H9 (cell line): ENCODE data around the gene TEX22. TPM values are rescaled to one million over a fixed set of nuclear protein-coding genes. Genes with fewer than 3 reads are reported as not detected.

Experiments
- DNase-seq: peaks from one replicate; pipeline ENCODE4 v3.0.0-alpha.2; 2017
- H2AFZ ChIP-seq: one replicate; pipeline ENCODE4 v1.6.1; 2013; ENCODE audit warnings: mild to moderate bottlenecking, low read length, control low read depth, moderate library complexity
- H2AK5ac ChIP-seq: 2 replicates; pipeline ENCODE4 v1.6.1; 2013; ENCODE audit warnings: low read length, control low read depth, mixed read lengths; ENCODE audit not compliant: insufficient read length
- H2BK120ac ChIP-seq: one replicate; pipeline ENCODE4 v1.6.1; 2013; ENCODE audit warnings: low read depth, mild to moderate bottlenecking, low read length, control low read depth, inconsistent platforms; ENCODE audit not compliant: poor library complexity, severe bottlenecking
- H2BK12ac ChIP-seq: 2 replicates; pipeline ENCODE4 v1.6.1; 2013; ENCODE audit warnings: low read length, control low read depth, mixed read lengths, low read depth; ENCODE audit not compliant: insufficient read length
- H2BK15ac ChIP-seq: 2 replicates; pipeline ENCODE4 v1.6.1; 2013; ENCODE audit warnings: low read depth, low read length, control low read depth
- H2BK20ac ChIP-seq: one replicate; pipeline ENCODE4 v1.6.1; 2013; ENCODE audit warnings: low read depth, mild to moderate bottlenecking, low read length, control low read depth, inconsistent platforms; ENCODE audit not compliant: poor library complexity, severe bottlenecking
- H2BK5ac ChIP-seq: 2 replicates; pipeline ENCODE4 v1.6.1; 2013; ENCODE audit warnings: low read length, control low read depth, mixed read lengths; ENCODE audit not compliant: insufficient read length
- H3K14ac ChIP-seq: 2 replicates; pipeline ENCODE4 v1.6.1; 2013; ENCODE audit warnings: low read length, control low read depth; ENCODE audit not compliant: insufficient read depth
- H3K18ac ChIP-seq: 2 replicates; pipeline ENCODE4 v1.6.1; 2013; ENCODE audit warnings: low read depth, mild to moderate bottlenecking, mixed read lengths, low read length, control low read depth; ENCODE audit not compliant: insufficient read length
- H3K23ac ChIP-seq: 2 replicates; pipeline ENCODE4 v1.6.1; 2013; ENCODE audit warnings: low read length, control low read depth, mixed read lengths, low read depth; ENCODE audit not compliant: insufficient read length
- H3K23me2 ChIP-seq: 2 replicates; pipeline ENCODE4 v1.6.1; 2013; ENCODE audit warnings: low read depth, mild to moderate bottlenecking, mixed read lengths, low read length, control low read depth; ENCODE audit not compliant: insufficient read length, poor library complexity, severe bottlenecking
- H3K27ac ChIP-seq: 2 replicates; pipeline ENCODE4 v1.5.1; 2013; ENCODE audit warnings: low read length, control low read depth, mixed read lengths, low read depth; ENCODE audit not compliant: insufficient read length
- H3K27me3 ChIP-seq: 2 replicates; pipeline ENCODE4 v1.6.1; 2013; ENCODE audit warnings: low read length, control low read depth, inconsistent platforms; ENCODE audit not compliant: insufficient read depth
- H3K4ac ChIP-seq: 2 replicates; pipeline ENCODE4 v1.6.1; 2013; ENCODE audit warnings: low read depth, mild to moderate bottlenecking, control low read depth, inconsistent platforms, low read length, moderate library complexity
- H3K4me1 ChIP-seq: 2 replicates; pipeline ENCODE4 v1.6.1; 2013; ENCODE audit warnings: low read length, control low read depth, inconsistent platforms; ENCODE audit not compliant: insufficient read depth
- H3K4me2 ChIP-seq: 2 replicates; pipeline ENCODE4 v1.6.1; 2013; ENCODE audit warnings: low read length, control low read depth, mixed read lengths; ENCODE audit not compliant: insufficient read length, insufficient read depth
- H3K56ac ChIP-seq: 2 replicates; pipeline ENCODE4 v1.6.1; 2013; ENCODE audit warnings: low read depth, mild to moderate bottlenecking, mixed read lengths, low read length, control low read depth; ENCODE audit not compliant: insufficient read length
- H3K79me1 ChIP-seq: 2 replicates; pipeline ENCODE4 v1.6.1; 2013; ENCODE audit warnings: low read depth, mild to moderate bottlenecking, moderate library complexity, low read length, control low read depth, inconsistent platforms; ENCODE audit not compliant: insufficient read depth, poor library complexity, severe bottlenecking
- H3K79me2 ChIP-seq: 2 replicates; pipeline ENCODE4 v1.6.1; 2013; ENCODE audit warnings: low read length, control low read depth, inconsistent platforms; ENCODE audit not compliant: insufficient read depth
- H3K9ac ChIP-seq: 2 replicates; pipeline ENCODE4 v1.6.1; 2013; ENCODE audit warnings: low read length, control low read depth, mixed read lengths; ENCODE audit not compliant: insufficient read length; ENCODE audit errors: extremely low read depth
- H3K9me3 ChIP-seq: one replicate; pipeline ENCODE4 v1.6.1; 2013; ENCODE audit warnings: low read depth, low read length, inconsistent platforms; ENCODE audit not compliant: control insufficient read depth
- H3T11ph ChIP-seq: one replicate; pipeline ENCODE4 v1.6.1; 2013; ENCODE audit warnings: mild to moderate bottlenecking, low read length, control low read depth, inconsistent platforms
- H4K20me1 ChIP-seq: one replicate; pipeline ENCODE4 v1.6.1; 2013; ENCODE audit not compliant: control insufficient read depth, insufficient read length, insufficient read depth
- H4K5ac ChIP-seq: 2 replicates; pipeline ENCODE4 v1.6.1; 2013; ENCODE audit warnings: low read depth, mild to moderate bottlenecking, mixed read lengths, low read length, control low read depth; ENCODE audit not compliant: insufficient read length
- H4K8ac ChIP-seq: replicated peaks from 2 replicates; pipeline ENCODE4 v1.6.1; 2013; ENCODE audit warnings: low read length, control low read depth, mixed read lengths, low read depth; ENCODE audit not compliant: insufficient read length
- H4K91ac ChIP-seq: 2 replicates; pipeline ENCODE4 v1.6.1; 2013; ENCODE audit warnings: low read depth, mild to moderate bottlenecking, moderate library complexity, mixed read lengths, low read length, control low read depth; ENCODE audit not compliant: insufficient read length
- H3K27ac Mint-ChIP-seq, 3 experiments: 2 replicates in 2 of 3; 3 replicates in 1 of 3; pipeline ENCODE4 v1.8.0; 2020 to 2021; ENCODE audit warnings: mixed read lengths in 3 of 3, mild to moderate bottlenecking in 1 of 3, moderate library complexity in 1 of 3
- H3K27me3 Mint-ChIP-seq: 2 replicates; pipeline ENCODE4 v1.8.0; 2021; ENCODE audit warnings: low read depth, mild to moderate bottlenecking, moderate library complexity, mixed read lengths
- H3K36me3 Mint-ChIP-seq, 3 experiments: 2 replicates in 2 of 3; 3 replicates in 1 of 3; pipeline ENCODE4 v1.8.0; 2020 to 2021; ENCODE audit warnings: low read depth in 3 of 3, mixed read lengths in 3 of 3; ENCODE audit not compliant: insufficient read depth in 1 of 3
- H3K4me1 Mint-ChIP-seq, 2 experiments: 2 replicates each; pipeline ENCODE4 v1.8.0; 2020; ENCODE audit warnings: mixed read lengths in 2 of 2
- H3K4me3 Mint-ChIP-seq, 2 experiments: 2 replicates in 1 of 2; 3 replicates in 1 of 2; pipeline ENCODE4 v1.8.0; 2020 to 2021; ENCODE audit warnings: mild to moderate bottlenecking in 2 of 2, mixed read lengths in 2 of 2, moderate library complexity in 1 of 2
- H3K9me3 Mint-ChIP-seq, 2 experiments: 2 replicates in 1 of 2; 3 replicates in 1 of 2; pipeline ENCODE4 v1.8.0; 2020; ENCODE audit warnings: mild to moderate bottlenecking in 2 of 2, mixed read lengths in 2 of 2, moderate library complexity in 1 of 2
- CTCF ChIP-seq: fragments of 200-600 bp; sonication (generic); conservative IDR thresholded peaks from 3 replicates; pipeline ENCODE4 v1.8.0; 2021; ENCODE audit warnings: antibody characterized with exemption, mild to moderate bottlenecking
- WGBS: extraction: QIAGEN DNeasy Blood & Tissue Kit; methylation state at CpG from one replicate; pipeline ENCODE4 v1.1.7; 2013; ENCODE audit warnings: missing lambda C conversion rate, low lambda C conversion rate, mixed read lengths; ENCODE audit not compliant: insufficient read length; ENCODE audit errors: extremely low coverage; 5-methylcytosine and 5-hydroxymethylcytosine counted together
- total RNA-seq: library from RNA; stranded (reverse); gene quantifications from 2 replicates; pipeline ENCODE4 v1.2.1, GENCODE V29; 2021

Gene TEX22
- total RNA-seq, 1 experiment from 2014 or later: 0.83 TPM

DNA sequence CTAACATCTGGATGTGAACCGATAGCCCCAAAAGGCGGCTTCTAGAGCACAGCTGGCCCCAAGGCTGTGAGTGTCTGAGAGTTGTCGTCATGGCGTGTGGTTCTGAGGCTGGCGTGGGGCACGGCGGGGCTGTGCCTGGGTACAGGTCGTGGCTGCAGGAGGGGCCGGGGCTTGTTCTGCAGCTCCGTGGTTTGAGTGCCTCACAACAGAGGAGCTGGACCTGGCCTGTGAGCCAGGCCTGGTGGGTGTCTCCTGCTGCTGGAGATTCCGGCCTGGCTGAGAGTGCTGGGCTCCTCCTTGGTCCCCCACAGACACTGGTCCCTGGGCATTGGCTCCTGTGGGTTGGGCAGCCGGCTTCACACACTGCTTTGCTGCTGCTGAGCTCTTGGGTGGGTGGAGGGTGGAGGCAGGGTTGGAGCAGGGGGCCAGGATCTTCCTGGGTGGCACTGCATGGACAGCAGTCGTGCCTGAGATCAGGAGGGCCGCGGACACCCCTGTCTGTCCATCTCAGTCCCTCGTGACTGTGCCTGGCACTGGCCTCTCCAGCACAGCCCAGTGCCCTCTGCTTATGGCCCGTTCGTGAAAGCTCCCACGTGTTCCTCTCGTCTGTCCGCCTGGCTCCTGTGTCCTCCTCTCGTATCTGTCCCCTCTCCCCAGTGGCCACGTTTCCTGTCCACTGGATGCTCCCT is 31.8 kb upstream of the TEX22 start:
- H3K9me3 ChIP-seq: no peaks in the 10 kb centered on the region
- no peak overlapping the region for H3K18ac ChIP-seq
- no peak overlapping the region for H3K9ac ChIP-seq
- H2BK12ac ChIP-seq: no peak overlapping the region
- TF ChIP-seq CTCF: no peak
- no peak overlapping the region for H2BK120ac ChIP-seq
- H2BK5ac ChIP-seq: no peak overlapping the region
- H3K14ac ChIP-seq: no peak overlapping the region
- H2BK20ac ChIP-seq: no peak overlapping the region
- H3K56ac ChIP-seq: no peak overlapping the region
- H3K27me3 Mint-ChIP-seq: peaks cover 11% of the 10 kb centered on the region
- H3K23ac ChIP-seq: no peak overlapping the region
- no peak overlapping the region for H2BK15ac ChIP-seq
- H2AK5ac ChIP-seq: no peak overlapping the region
- no peaks in the 10 kb centered on the region for H3K27me3 ChIP-seq
- H4K5ac ChIP-seq: no peak overlapping the region
- H3K27ac ChIP-seq: no peak overlapping the region
- no peak overlapping the region; a peak in 1 of 7 replicates for H3K27ac Mint-ChIP-seq
- DNase-seq: no peak
- no peaks in the 10 kb centered on the region for H3K23me2 ChIP-seq
- H3K4me1 Mint-ChIP-seq: peaks cover 0 to 4% of the 10 kb centered on the region in 2 experiments; a peak in 2 of 4 replicates
- no peaks in the 10 kb centered on the region for H4K20me1 ChIP-seq
- WGBS: no CpG with 5 or more reads among the region's 23 CpGs
- peaks cover 2 to 21% (median 19%) of the 10 kb centered on the region in 3 experiments; a peak in 6 of 7 replicates for H3K36me3 Mint-ChIP-seq
- no peak overlapping the region for H3K4me2 ChIP-seq
- no peak overlapping the region for H2AFZ ChIP-seq
- H3K4me1 ChIP-seq: no peaks in the 10 kb centered on the region
- no peaks in the 10 kb centered on the region for H3K79me1 ChIP-seq
- no peaks in the 10 kb centered on the region for H3K9me3 Mint-ChIP-seq
- H3K79me2 ChIP-seq: no peaks in the 10 kb centered on the region
- H3T11ph ChIP-seq: no peak overlapping the region
- no peak overlapping the region; a peak in 1 of 5 replicates for H3K4me3 Mint-ChIP-seq
- no peak overlapping the region for H4K8ac ChIP-seq
- no peak overlapping the region for H4K91ac ChIP-seq
- no peak overlapping the region for H3K4ac ChIP-seq
